Measurements from ENCODE around the gene STX1B. TPM values are rescaled to one million over a fixed set of nuclear protein-coding genes. Genes with fewer than 3 reads are reported as not detected.
"Not testable (repeated sequence)": the region's sequence is repeated elsewhere in the genome, so short reads cannot be mapped to it uniquely, and the experiment has no call there.

STX1B gene
- total and polyA plus RNA-seq, 10 donors = 0.29 to 4.2 (median 1.5) TPM

DNA sequence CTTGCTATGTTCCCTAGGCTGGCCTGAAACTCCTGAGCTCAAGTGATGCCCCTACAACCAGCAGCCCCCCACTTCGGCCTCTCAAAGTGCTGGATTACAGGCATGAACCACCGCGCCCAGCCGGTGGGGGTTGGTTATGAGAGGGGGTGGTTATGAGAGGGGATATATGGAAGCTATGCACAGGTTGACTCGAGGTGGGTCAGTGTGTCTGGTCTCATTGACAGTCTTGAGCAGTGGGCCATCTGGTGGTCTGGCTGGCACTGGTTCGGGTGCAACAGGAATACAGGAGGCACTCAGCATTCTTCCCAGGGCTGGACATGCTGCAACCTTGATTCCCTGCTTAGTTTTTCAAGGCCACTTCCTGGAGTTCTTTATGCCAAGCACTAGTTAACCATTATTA, 5.6 kb upstream of the STX1B start:
- Histone ChIP-seq H3K9me3 (no peaks in the 10 kb centered on the region), H3K4me3 (no peak overlapping the region), H3K27ac (peak overlapping the region in 3 of 8 donors; percentile 27 to 43 (median 40)), H3K27me3 (replicated peaks in 1 of 7) (peaks cover 0 to 23% (median 8%) of the 10 kb centered on the region in 7 donors), H3K36me3 (no peaks in the 10 kb centered on the region), H3K4me1 (peaks cover 0 to 8% (median under 1%) of the 10 kb centered on the region in 6 donors)
- no peak for DNase-seq
- intact Hi-C loops (cut with DNase I; ENCODE audit: low total_unique reads) = no loop called here
- WGBS, 5 donors = 62 to 76% (median 73%) methylated on average over 6 of the region's 6 CpGs
- no peak for TF ChIP-seq POLR2AphosphoS5 (IDR thresholded peaks at IDR 0.05)

DNA sequence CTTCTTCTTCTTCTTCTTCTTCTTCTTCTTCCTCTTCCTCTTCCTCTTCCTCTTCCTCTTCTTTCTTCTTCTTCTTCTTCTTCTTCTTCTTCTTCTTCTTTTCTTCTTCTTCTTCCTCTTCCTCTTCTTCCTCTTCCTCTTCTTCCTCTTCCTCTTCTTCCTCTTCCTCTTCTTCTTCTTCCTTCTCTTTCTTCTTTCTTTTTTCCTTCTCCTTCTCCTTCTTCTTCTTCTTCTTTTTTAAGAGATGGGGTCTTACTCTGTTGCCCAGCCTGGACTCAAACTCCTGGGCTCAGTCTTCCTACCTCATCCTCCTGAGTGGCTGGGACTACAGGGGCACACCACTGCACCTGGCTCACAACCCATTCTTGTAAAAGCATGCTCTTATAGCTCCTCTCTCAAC, 2.9 kb upstream of the STX1B start:
- H3K4me3 ChIP-seq; intact Hi-C loops (cut with DNase I; ENCODE audit: low total_unique reads); H3K36me3 ChIP-seq; DNase-seq; H3K27ac ChIP-seq; H3K9me3 ChIP-seq: not testable (repeated sequence)
- Histone ChIP-seq H3K4me1 (peaks cover 0 to 13% (median 7%) of the 10 kb centered on the region in 6 donors), H3K27me3 (replicated peaks in 1 of 7) (peaks cover 0 to 50% (median 20%) of the 10 kb centered on the region in 7 donors)

DNA sequence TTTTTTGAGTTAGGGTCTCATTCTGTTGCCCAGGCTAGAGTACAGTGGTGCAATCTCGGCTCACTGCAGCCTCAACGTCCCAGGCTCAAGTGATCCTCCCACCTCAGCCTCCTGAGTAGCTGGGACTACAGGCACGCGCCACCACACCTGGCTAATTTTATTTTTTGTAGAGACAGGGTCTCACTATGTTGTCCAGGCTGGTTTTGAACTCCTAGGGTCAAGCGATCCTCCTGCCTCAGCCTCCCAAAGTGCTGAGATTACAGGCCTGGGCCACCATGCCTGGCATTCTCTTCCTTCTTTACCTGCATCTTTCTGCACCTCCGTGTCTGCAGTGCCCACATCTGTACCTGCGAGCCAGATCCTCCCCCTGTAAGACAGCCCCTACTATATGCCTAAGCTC, 1.4 kb upstream of the STX1B start:
- H3K27ac ChIP-seq; DNase-seq; H3K9me3 ChIP-seq; intact Hi-C loops (cut with DNase I; ENCODE audit: low total_unique reads); H3K36me3 ChIP-seq; H3K4me3 ChIP-seq: not testable (repeated sequence)
- WGBS, 5 donors = 79 to 94% (median 86%) methylated on average over 7 of the region's 7 CpGs
- peaks cover 0 to 65% (median 20%) of the 10 kb centered on the region in 7 donors for H3K27me3 ChIP-seq (replicated peaks in 1 of 7)
- H3K4me1 ChIP-seq = peaks cover 0 to 13% (median 7%) of the 10 kb centered on the region in 6 donors

DNA sequence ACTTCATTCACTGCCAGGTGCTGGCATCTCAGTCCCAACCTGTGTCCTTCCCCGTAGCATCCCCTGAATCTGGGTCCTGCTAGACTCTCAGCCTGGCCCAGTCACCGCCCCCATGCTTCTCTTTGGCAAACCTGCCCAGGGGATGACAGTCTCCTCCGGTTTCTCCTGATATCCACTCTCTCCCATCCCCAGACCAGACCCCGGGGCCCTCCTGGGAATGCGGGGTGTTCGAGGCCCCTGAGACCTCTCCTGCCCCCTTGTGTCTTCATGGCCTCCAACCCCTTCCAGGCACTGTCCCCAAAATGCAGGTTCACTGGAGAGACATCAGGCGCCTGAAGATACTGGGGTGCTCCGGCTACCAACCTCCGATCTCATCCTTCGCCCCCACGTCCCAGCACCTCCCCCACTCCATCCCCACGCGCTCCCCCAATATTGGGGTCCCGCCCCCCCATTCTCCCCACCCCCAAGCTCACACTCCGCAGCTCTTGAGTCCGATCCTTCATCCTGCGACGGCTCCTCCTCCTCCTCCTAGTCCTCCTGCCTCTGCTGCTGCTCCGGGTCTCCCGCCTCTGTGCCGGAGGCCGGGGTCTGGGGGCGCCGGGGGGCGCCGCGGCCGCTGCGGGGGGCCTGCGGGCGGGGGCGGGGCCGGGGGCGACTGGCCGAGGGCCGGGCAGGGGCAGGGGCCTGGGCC, 399 bp downstream of the STX1B start:
- peak overlapping the region in 2 of 8 donors; percentile 27 to 63 for H3K4me3 ChIP-seq
- intact Hi-C loops (cut with DNase I; ENCODE audit: low total_unique reads) = no loop called here
- 16 to 42% (median 19%) methylated on average over 14 to 36 of the region's 36 CpGs for WGBS, 5 donors
- no peak overlapping the region for H3K27ac ChIP-seq
- peaks cover 0 to 62% (median 20%) of the 10 kb centered on the region in 7 donors for H3K27me3 ChIP-seq (replicated peaks in 1 of 7)
- no peaks in the 10 kb centered on the region for H3K36me3 ChIP-seq
- no peak for DNase-seq
- TF ChIP-seq POLR2A (IDR thresholded peaks at IDR 0.05) = no peak
- TF ChIP-seq, protein P1, sequence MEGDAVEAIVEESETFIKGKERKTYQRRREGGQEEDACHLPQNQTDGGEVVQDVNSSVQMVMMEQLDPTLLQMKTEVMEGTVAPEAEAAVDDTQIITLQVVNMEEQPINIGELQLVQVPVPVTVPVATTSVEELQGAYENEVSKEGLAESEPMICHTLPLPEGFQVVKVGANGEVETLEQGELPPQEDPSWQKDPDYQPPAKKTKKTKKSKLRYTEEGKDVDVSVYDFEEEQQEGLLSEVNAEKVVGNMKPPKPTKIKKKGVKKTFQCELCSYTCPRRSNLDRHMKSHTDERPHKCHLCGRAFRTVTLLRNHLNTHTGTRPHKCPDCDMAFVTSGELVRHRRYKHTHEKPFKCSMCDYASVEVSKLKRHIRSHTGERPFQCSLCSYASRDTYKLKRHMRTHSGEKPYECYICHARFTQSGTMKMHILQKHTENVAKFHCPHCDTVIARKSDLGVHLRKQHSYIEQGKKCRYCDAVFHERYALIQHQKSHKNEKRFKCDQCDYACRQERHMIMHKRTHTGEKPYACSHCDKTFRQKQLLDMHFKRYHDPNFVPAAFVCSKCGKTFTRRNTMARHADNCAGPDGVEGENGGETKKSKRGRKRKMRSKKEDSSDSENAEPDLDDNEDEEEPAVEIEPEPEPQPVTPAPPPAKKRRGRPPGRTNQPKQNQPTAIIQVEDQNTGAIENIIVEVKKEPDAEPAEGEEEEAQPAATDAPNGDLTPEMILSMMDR (IDR thresholded peaks at IDR 0.05 in 8 of 11, conservative IDR thresholded peaks at IDR 0.05 in 3 of 11) = no peak
- no peak for TF ChIP-seq POLR2AphosphoS5 (IDR thresholded peaks at IDR 0.05)
- H3K4me1 ChIP-seq = peaks cover 0 to 13% (median 6%) of the 10 kb centered on the region in 6 donors
- H3K9me3 ChIP-seq = no peaks in the 10 kb centered on the region

DNA sequence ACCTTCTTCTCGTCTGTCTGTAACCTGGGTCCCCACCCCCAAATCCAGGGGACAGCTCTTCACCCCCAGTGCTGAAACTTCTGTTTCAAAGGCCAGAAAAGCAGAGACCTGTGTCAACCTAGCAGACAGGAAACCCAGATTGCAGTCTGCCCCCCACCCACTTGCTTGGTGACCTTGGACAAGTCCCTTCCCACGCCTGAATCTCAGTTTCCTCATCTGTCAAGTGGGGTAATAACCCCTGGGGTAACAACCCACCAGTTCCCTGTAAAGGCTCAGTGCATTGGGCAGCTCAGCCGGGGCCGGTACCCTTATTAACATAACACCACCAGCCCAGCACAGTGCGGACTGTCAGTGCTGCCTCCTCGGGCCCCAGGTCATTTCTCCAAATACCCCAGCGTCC, 1.3 kb downstream of the STX1B start:
- Histone ChIP-seq H3K4me3 (no peak overlapping the region), H3K27me3 (replicated peaks in 1 of 7) (peaks cover 0 to 62% (median 20%) of the 10 kb centered on the region in 7 donors), H3K27ac (no peak overlapping the region), H3K9me3 (no peaks in the 10 kb centered on the region), H3K36me3 (no peaks in the 10 kb centered on the region), H3K4me1 (peaks cover 0 to 13% (median 6%) of the 10 kb centered on the region in 6 donors)
- WGBS, 5 donors = 72 to 92% (median 81%) methylated on average over 7 of the region's 7 CpGs
- DNase-seq = no peak
- TF ChIP-seq POLR2A (IDR thresholded peaks at IDR 0.05) (no peak), POLR2AphosphoS5 (IDR thresholded peaks at IDR 0.05) (no peak)
- TF ChIP-seq, protein P1 (IDR thresholded peaks at IDR 0.05 in 8 of 11, conservative IDR thresholded peaks at IDR 0.05 in 3 of 11) = no peak
- intact Hi-C loops (cut with DNase I; ENCODE audit: low total_unique reads) = no loop called here
